ENCODE data around the gene RAB42. TPM values are rescaled to one million over a fixed set of nuclear protein-coding genes. Genes with fewer than 3 reads are reported as not detected.

Gene RAB42
- total RNA-seq, 1 experiment from 2014 or later: 12.6 TPM

DNA sequence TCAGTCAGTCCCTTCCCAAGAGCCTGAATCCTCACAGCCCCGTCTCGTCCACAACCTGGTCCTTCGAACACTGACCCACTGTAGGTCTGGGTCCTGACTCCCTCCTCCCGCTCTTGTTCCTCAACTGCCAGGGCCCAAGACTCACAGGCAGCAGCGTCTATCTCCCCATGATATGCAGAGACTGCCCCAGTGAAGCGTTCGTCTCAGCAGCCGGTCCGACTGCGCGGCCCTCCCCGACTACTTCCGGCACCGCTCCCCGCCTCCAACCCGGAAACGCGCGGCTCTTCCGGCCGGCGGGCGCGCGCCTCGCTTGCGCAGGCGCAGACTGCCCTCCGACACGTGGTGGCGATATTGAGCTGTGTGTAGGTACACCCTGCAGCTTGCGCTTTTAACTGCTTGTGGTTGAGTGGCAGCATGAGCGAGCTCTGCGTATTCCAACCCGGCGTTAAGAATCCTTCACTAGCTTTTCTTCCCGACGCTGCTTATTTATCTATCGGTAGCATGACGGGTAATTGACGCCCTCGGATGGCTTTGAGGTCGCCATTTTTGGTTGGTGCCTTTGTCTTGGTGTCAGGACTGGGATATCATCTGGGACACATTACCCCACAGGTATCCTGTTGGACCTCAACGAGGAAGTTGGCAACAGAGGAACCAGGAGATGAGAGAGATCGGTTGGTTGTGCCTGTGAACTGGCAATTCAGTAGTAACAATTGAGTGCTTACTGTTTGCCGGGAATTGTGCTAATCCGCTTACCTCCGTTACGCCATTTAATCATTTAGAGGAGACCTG, 51.0 kb downstream of the RAB42 start, which contains the start of gene TAF12 (continued):
- TF ChIP-seq FOXK1 (CRISPR knock-in tag; IDR thresholded peaks at IDR 0.05) (peak; percentile 93), MYBL2 (CRISPR knock-in tag; IDR thresholded peaks at IDR 0.05) (peak; percentile 96), ATF6 (CRISPR knock-in tag; IDR thresholded peaks at IDR 0.05) (no peak), E2F5 (CRISPR knock-in tag; IDR thresholded peaks at IDR 0.05) (peak; percentile 90), ZNF138 (CRISPR knock-in tag; conservative IDR thresholded peaks at IDR 0.05) (no peak), AR (CRISPR knock-in tag; IDR thresholded peaks at IDR 0.05) (no peak), ZNF532 (CRISPR knock-in tag; IDR thresholded peaks at IDR 0.05; ENCODE audit: borderline replicate concordance) (no peak), GABPB1 (CRISPR knock-in tag; IDR thresholded peaks at IDR 0.05) (peak; percentile 75), SMAD3 (CRISPR knock-in tag; IDR thresholded peaks at IDR 0.05; ENCODE audit: borderline replicate concordance) (0 out of 2 replicates have a peak, but pooled peaks have one; percentile 76), CBFB (CRISPR knock-in tag; IDR thresholded peaks at IDR 0.05; ENCODE audit: low read depth) (no peak), FOXP1 (CRISPR knock-in tag; IDR thresholded peaks at IDR 0.05; ENCODE audit: borderline replicate concordance) (peak; percentile 89)
- TF ChIP-seq, protein P1, sequence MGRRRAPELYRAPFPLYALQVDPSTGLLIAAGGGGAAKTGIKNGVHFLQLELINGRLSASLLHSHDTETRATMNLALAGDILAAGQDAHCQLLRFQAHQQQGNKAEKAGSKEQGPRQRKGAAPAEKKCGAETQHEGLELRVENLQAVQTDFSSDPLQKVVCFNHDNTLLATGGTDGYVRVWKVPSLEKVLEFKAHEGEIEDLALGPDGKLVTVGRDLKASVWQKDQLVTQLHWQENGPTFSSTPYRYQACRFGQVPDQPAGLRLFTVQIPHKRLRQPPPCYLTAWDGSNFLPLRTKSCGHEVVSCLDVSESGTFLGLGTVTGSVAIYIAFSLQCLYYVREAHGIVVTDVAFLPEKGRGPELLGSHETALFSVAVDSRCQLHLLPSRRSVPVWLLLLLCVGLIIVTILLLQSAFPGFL (CRISPR knock-in tag; IDR thresholded peaks at IDR 0.05; ENCODE audit: borderline replicate concordance): no peak

GRCh38 chr1:28644494-28644893, 52.4 kb downstream of the RAB42 start:
- POLR2A ChIA-PET: interaction anchor here (0.6 kb wide), 1 partner anchor 133 kb away, joined by 3 read pairs; no protein-coding TSS in a partner anchor
- CTCF ChIA-PET: interaction anchor here (2.6 to 2.8 kb wide), 2 partner anchors 92 to 232 kb away, joined by 19 read pairs; partner anchors contain the start of gene YTHDF2
- ATAC-seq (no peak), DNase-seq (ENCODE audit: low spot score) (no peak)
- Mint-ChIP-seq H3K4me1 (peaks cover 30% of the 10 kb centered on the region), H3K9me3 (no peaks in the 10 kb centered on the region), H3K27me3 (ENCODE audit: low read depth) (no peaks in the 10 kb centered on the region), H3K36me3 (no peaks in the 10 kb centered on the region), H3K4me3 (0 out of 2 replicates have a peak overlapping the region, but pooled peaks have one; percentile 99), H3K27ac (peak overlapping the region; percentile 21)
- TF ChIP-seq TEAD4 (CRISPR knock-in tag; IDR thresholded peaks at IDR 0.05) (no peak), CREB1 (CRISPR knock-in tag; IDR thresholded peaks at IDR 0.05) (no peak)
- TF ChIP-seq, protein P2, sequence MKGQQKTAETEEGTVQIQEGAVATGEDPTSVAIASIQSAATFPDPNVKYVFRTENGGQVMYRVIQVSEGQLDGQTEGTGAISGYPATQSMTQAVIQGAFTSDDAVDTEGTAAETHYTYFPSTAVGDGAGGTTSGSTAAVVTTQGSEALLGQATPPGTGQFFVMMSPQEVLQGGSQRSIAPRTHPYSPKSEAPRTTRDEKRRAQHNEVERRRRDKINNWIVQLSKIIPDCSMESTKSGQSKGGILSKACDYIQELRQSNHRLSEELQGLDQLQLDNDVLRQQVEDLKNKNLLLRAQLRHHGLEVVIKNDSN (CRISPR knock-in tag; IDR thresholded peaks at IDR 0.05): no peak
- TF ChIP-seq, protein P3, sequence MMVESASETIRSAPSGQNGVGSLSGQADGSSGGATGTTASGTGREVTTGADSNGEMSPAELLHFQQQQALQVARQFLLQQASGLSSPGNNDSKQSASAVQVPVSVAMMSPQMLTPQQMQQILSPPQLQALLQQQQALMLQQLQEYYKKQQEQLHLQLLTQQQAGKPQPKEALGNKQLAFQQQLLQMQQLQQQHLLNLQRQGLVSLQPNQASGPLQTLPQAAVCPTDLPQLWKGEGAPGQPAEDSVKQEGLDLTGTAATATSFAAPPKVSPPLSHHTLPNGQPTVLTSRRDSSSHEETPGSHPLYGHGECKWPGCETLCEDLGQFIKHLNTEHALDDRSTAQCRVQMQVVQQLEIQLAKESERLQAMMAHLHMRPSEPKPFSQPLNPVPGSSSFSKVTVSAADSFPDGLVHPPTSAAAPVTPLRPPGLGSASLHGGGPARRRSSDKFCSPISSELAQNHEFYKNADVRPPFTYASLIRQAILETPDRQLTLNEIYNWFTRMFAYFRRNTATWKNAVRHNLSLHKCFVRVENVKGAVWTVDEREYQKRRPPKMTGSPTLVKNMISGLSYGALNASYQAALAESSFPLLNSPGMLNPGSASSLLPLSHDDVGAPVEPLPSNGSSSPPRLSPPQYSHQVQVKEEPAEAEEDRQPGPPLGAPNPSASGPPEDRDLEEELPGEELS (CRISPR knock-in tag; IDR thresholded peaks at IDR 0.05): no peak

All from WTC11 (cell line).